ENCODE data around the gene BMP2K. TPM values are rescaled to one million over a fixed set of nuclear protein-coding genes. Genes with fewer than 3 reads are reported as not detected.

BMP2K gene
- total and polyA plus RNA-seq, 7 experiments from 2014 or later: 3.1 to 25.6 (median 13.6) TPM

GRCh38 chr4:78768452-78769180 is 7.5 kb upstream of the BMP2K start:
- H3K4me3 ChIP-seq (ENCODE audit: low read length): no peak overlapping the region
- peaks cover 0 to 3% (median 0%) of the 10 kb centered on the region in 5 donors for H3K27me3 Mint-ChIP-seq
- CTCF ChIA-PET: interaction anchor here (1.1 kb wide), 1 partner anchor 12 kb away, joined by 3 read pairs; no protein-coding TSS in a partner anchor
- no peaks in the 10 kb centered on the region for H3K9me3 Mint-ChIP-seq
- no peaks in the 10 kb centered on the region for H3K27me3 ChIP-seq (ENCODE audit: control insufficient read depth in 2 of 2, insufficient read depth in 2 of 2, low read length in 2 of 2)
- intact Hi-C loops (cut with micrococcal nuclease): no loop called here
- DNase-seq (no peak), ATAC-seq (peak; percentile 26)
- POLR2A ChIA-PET: no interaction called here
- H3K36me3 ChIP-seq (ENCODE audit: control insufficient read depth in 2 of 3, insufficient read depth in 3 of 3, low read length in 3 of 3): no peaks in the 10 kb centered on the region
- no peaks in the 10 kb centered on the region for H3K9me3 ChIP-seq (ENCODE audit: control insufficient read depth in 2 of 3, low read length in 3 of 3)
- H3K4me1 ChIP-seq (ENCODE audit: control insufficient read depth in 2 of 2, insufficient read depth in 2 of 2, low read length in 2 of 2): no peaks in the 10 kb centered on the region
- no peaks in the 10 kb centered on the region for H3K36me3 Mint-ChIP-seq
- H3K27ac Mint-ChIP-seq: no peak overlapping the region
- H3K27ac ChIP-seq (ENCODE audit: low read depth, low read length): no peak overlapping the region
- no peak overlapping the region for H3K4me3 Mint-ChIP-seq
- H3K4me1 Mint-ChIP-seq: peaks cover 0 to 30% (median 3%) of the 10 kb centered on the region in 7 donors

DNA sequence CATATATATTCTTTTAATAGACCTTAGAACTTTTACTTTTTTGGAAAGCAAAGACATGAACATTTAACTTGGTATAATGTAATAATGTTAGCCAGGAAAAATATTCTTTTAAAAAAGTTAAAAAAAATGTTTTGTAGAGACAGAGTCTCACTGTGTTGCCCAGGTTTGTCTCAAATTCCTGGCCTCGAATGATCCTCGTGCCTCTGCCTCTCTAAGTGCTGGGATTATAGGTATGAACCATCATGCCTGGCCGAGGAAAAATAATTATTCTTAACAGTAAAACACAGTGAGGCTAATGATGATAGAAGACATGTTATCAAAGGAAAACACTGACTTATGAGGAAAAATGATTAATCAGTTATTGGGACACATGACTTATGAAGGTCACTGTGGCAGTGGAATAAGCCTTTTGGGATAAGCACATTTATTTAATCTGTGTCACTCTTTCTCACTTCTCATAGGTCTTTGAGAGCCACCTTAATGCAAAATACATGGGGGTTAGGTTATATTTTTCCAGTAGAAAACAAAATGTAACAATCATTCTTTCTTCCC is 6.0 kb upstream of the BMP2K start:
- CTCF ChIA-PET: interaction anchor here (0.7 kb wide), 2 partner anchors 12 to 112 kb away, joined by 3 to 4 read pairs; no protein-coding TSS in a partner anchor
- no peak overlapping the region for H3K4me3 Mint-ChIP-seq
- no peaks in the 10 kb centered on the region for H3K9me3 ChIP-seq (ENCODE audit: control insufficient read depth in 2 of 3, low read length in 3 of 3)
- no peaks in the 10 kb centered on the region for H3K27me3 ChIP-seq (ENCODE audit: control insufficient read depth in 2 of 2, insufficient read depth in 2 of 2, low read length in 2 of 2)
- no peak overlapping the region for H3K27ac Mint-ChIP-seq
- H3K27me3 Mint-ChIP-seq: peaks cover 0 to 3% (median 0%) of the 10 kb centered on the region in 5 donors
- POLR2A ChIA-PET: no interaction called here
- ATAC-seq (no peak), DNase-seq (no peak)
- no peaks in the 10 kb centered on the region for H3K36me3 Mint-ChIP-seq
- H3K4me1 ChIP-seq (ENCODE audit: control insufficient read depth in 2 of 2, insufficient read depth in 2 of 2, low read length in 2 of 2): no peaks in the 10 kb centered on the region
- H3K4me1 Mint-ChIP-seq: peaks cover 0 to 40% (median 5%) of the 10 kb centered on the region in 7 donors
- intact Hi-C loops (cut with micrococcal nuclease): loop anchor here (10.0 kb wide), 3 partner anchors 1305 to 1735 kb away; partner anchors contain the start of gene ANTXR2 (in 1 of the 2)
- no peaks in the 10 kb centered on the region for H3K9me3 Mint-ChIP-seq
- no peaks in the 10 kb centered on the region for H3K36me3 ChIP-seq (ENCODE audit: control insufficient read depth in 2 of 3, insufficient read depth in 3 of 3, low read length in 3 of 3)
- H3K27ac ChIP-seq (ENCODE audit: low read depth, low read length): no peak overlapping the region
- no peak overlapping the region for H3K4me3 ChIP-seq (ENCODE audit: low read length)

- no peaks in the 10 kb centered on the region for H3K27me3 ChIP-seq (ENCODE audit: control insufficient read depth in 2 of 2, insufficient read depth in 2 of 2, low read length in 2 of 2)
- ATAC-seq: no peak
- Mint-ChIP-seq H3K9me3 (no peaks in the 10 kb centered on the region), H3K36me3 (no peaks in the 10 kb centered on the region), H3K27ac (no peak overlapping the region), H3K4me1 (peaks cover 6 to 46% (median 9%) of the 10 kb centered on the region in 7 donors), H3K27me3 (no peaks in the 10 kb centered on the region), H3K4me3 (no peak overlapping the region)
- DNase-seq: no peak
- H3K9me3 ChIP-seq (ENCODE audit: control insufficient read depth in 2 of 3, low read length in 3 of 3): no peaks in the 10 kb centered on the region
- intact Hi-C loops (cut with micrococcal nuclease): loop anchor here (10.0 kb wide), 3 partner anchors 1302 to 1732 kb away; partner anchors contain the start of gene ANTXR2 (in 1 of the 2)
- ChIA-PET CTCF (no interaction called here), POLR2A (no interaction called here)
- H3K36me3 ChIP-seq (ENCODE audit: control insufficient read depth in 2 of 3, insufficient read depth in 3 of 3, low read length in 3 of 3): peaks cover 0 to 4% (median 0%) of the 10 kb centered on the region in 3 experiments
- H3K27ac ChIP-seq (ENCODE audit: low read depth, low read length): no peak overlapping the region
- peaks cover under 1 to 4% of the 10 kb centered on the region in 2 donors for H3K4me1 ChIP-seq (ENCODE audit: control insufficient read depth in 2 of 2, insufficient read depth in 2 of 2, low read length in 2 of 2)
- no peak overlapping the region for H3K4me3 ChIP-seq (ENCODE audit: low read length)
Measured at GRCh38 chr4:78772526-78773091, 3.5 kb upstream of the BMP2K start.

- no peaks in the 10 kb centered on the region for H3K36me3 Mint-ChIP-seq
- Histone ChIP-seq H3K36me3 (ENCODE audit: control insufficient read depth in 2 of 3, insufficient read depth in 3 of 3, low read length in 3 of 3) (peaks cover 0 to 4% (median 0%) of the 10 kb centered on the region in 3 experiments), H3K4me1 (ENCODE audit: control insufficient read depth in 2 of 2, insufficient read depth in 2 of 2, low read length in 2 of 2) (peaks cover 4 to 14% of the 10 kb centered on the region in 2 donors), H3K9me3 (ENCODE audit: control insufficient read depth in 2 of 3, low read length in 3 of 3) (no peaks in the 10 kb centered on the region), H3K27me3 (ENCODE audit: control insufficient read depth in 2 of 2, insufficient read depth in 2 of 2, low read length in 2 of 2) (no peaks in the 10 kb centered on the region), H3K4me3 (ENCODE audit: low read length) (no peak overlapping the region), H3K27ac (ENCODE audit: low read depth, low read length) (no peak overlapping the region)
- intact Hi-C loops (cut with micrococcal nuclease): loop anchor here (10.0 kb wide), 3 partner anchors 1300 to 1730 kb away; partner anchors contain the start of gene ANTXR2 (in 1 of the 2)
- POLR2A ChIA-PET: no interaction called here
- peaks cover 7 to 38% (median 13%) of the 10 kb centered on the region in 7 donors for H3K4me1 Mint-ChIP-seq
- DNase-seq: peak in 1 of 9 donors; percentile 10
- CTCF ChIA-PET: no interaction called here
- ATAC-seq: no peak
- peak overlapping the region in 2 of 10 donors; percentile 25 to 93 for H3K4me3 Mint-ChIP-seq
- no peaks in the 10 kb centered on the region for H3K9me3 Mint-ChIP-seq
- H3K27me3 Mint-ChIP-seq: no peaks in the 10 kb centered on the region
- peak overlapping the region in 3 of 9 donors; percentile 84 to 88 (median 88) for H3K27ac Mint-ChIP-seq
Measured at GRCh38 chr4:78774417-78774816, 1.7 kb upstream of the BMP2K start.

DNA sequence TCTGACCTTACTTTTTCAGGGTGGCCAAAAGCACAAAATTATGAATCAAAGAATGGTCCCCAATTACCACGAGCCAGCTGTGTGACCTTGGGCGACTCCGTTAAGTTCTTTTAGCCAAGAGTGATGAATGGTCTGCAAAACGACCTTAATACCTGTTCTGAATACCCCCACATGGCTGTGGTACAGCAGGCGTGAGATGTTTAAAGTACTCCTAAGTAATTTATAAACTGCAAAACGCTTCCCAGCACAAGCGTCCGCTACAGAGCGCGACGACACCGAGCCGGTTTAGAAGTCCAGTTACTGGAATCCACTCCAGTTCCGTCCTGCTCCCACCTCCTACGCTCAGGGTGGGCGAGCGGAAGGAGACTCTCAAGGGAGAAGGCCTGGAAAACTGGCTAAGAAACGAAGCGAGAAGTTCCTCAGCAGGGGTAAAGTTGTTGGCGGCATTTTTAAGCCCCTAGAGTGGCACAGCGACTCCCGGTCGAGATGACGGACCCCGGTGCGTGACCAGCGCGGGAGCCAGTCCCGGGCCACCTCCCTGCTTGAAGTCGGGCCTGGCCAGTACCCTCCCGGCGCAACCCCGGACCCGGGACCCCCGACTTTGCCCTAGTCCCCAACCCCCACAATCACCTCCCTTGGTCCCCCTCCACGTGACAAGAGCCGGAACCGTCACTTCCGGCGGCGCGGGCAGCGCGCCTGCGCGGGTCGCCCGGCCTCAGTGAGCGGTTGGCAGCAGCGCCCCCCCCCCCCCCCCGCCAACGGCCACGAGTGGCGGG is 659 bp upstream of the BMP2K start:
- ChIA-PET CTCF (no interaction called here), POLR2A (interaction anchor here (0.6 to 1.4 kb wide), 3 partner anchors 47 to 204 kb away, joined by 3 read pairs; no protein-coding TSS in a partner anchor)
- ATAC-seq (peak; percentile 81), DNase-seq (peak; percentile 80 to 93 (median 91))
- no peaks in the 10 kb centered on the region for H3K9me3 ChIP-seq (ENCODE audit: control insufficient read depth in 2 of 3, low read length in 3 of 3)
- Mint-ChIP-seq H3K9me3 (no peaks in the 10 kb centered on the region), H3K27me3 (no peaks in the 10 kb centered on the region), H3K4me3 (peak overlapping the region; percentile 88 to 97 (median 96)), H3K4me1 (peaks cover 7 to 34% (median 13%) of the 10 kb centered on the region in 7 donors), H3K27ac (peak overlapping the region; percentile 84 to 98 (median 95)), H3K36me3 (no peaks in the 10 kb centered on the region)
- H3K36me3 ChIP-seq (ENCODE audit: control insufficient read depth in 2 of 3, insufficient read depth in 3 of 3, low read length in 3 of 3): peaks cover 0 to 4% (median 0%) of the 10 kb centered on the region in 3 experiments
- no peaks in the 10 kb centered on the region for H3K27me3 ChIP-seq (ENCODE audit: control insufficient read depth in 2 of 2, insufficient read depth in 2 of 2, low read length in 2 of 2)
- peak overlapping the region; percentile 87 for H3K4me3 ChIP-seq (ENCODE audit: low read length)
- intact Hi-C loops (cut with micrococcal nuclease): loop anchor here (1.0 to 10.0 kb wide), 19 partner anchors 53 to 1729 kb away; partner anchors contain the start of genes CCNG2 (in 2 of the 2), PAQR3 (in 2 of the 2), ANTXR2 (in 1 of the 2) and MRPL1 (in 1 of the 2)
- H3K4me1 ChIP-seq (ENCODE audit: control insufficient read depth in 2 of 2, insufficient read depth in 2 of 2, low read length in 2 of 2): peaks cover 4 to 14% of the 10 kb centered on the region in 2 donors
- peak overlapping the region; percentile 78 for H3K27ac ChIP-seq (ENCODE audit: low read depth, low read length)
